NCI-H2107 treated with DMSO at 0.1 percent for 48 hours (cell line): ENCODE results near the gene GADD45B.
"Not testable (repeated sequence)": the region's sequence is repeated elsewhere in the genome, so short reads cannot be mapped to it uniquely, and the experiment has no call there.

Experiments
- DNase-seq: peaks from one replicate; lab custom pipeline; 2025; ENCODE audit not compliant: unreplicated experiment; lab: John Stamatoyannopoulos, UW

GADD45B gene

DNA sequence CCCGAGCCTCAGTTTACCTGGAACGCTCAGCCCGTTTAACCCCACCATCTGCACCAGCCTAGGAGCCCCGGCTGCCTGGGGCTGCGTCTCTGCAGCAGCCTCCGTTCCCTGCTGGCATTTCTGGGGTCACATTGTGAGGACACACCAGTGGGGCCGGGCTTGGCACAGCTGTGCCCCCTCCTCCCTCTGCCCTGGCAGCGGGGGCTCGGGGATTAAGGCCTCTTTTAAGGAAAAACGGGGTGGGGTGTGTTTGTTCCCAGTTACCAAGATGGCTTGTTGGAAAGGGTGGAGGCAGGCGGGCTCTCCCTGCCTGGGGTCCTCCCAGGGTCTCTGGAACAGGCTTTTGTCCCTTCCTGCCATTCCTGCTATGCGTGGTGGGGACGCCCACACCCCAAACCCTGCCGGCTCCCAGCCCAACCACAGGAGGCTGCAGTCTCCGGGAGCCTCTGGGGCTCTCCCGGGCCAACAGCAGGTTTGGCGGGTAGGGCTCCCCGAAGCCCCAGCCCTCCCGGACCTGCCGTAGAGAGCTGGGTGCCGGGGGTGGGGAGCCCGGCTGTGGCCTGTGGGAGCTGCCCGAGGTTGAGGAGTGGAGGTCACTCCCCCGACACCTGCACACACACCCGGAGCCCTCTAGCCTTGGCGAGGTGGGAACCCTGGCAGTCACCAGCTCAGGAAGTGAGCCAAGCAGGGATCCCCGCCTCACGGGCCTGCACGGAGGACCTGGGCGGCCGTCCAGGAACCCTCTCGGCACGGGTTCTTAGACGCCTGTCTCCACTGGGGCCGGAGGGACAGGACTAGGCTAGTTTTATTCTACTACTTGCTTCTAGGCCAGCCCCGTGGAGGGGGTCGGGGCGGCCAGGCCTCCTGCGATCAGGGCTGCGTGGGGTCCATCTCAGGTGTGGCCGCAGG lies 36.9 kb downstream of the GADD45B start:
- no peak for DNase-seq

GRCh38 chr19:2514981-2515518 lies 39.1 kb downstream of the GADD45B start:
- DNase-seq, result no peak

- no peak for DNase-seq
These were observed 40.8 kb downstream of the GADD45B start for GRCh38 chr19:2516727-2517126.

DNA sequence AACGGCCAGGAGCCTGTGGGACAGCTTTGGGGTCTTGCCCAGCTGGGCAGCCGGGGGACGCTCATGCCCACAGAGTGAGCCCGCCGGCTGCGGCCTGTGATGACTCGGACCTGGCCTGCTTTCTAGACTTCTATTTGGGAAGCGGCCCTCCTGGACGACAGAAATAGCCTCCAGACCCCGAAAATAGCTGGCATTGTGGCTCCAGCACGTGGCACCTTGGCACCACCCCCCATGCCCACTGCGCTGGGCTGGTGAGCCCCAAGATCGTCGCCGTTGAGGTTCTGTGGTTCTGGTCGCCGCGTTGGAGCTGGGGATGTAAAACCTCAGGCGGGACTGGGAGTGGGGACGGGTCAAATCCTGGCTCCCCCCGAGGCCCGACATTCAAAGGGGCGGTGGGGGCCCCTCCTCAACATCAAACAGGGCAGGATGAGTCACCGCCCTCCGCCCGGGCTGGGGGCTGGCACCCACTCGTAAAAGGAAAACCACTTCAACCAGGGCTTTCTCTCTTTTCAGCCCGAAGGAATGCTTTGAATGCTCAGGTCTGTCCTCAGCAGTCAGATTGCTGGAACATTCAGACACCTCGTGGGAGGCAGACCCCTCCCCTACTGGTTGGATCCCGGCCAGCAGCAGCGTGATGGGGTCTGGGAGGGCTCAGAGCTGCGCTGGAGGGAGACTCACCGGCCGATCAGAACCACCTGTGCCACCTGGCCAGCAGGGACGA lies 42.1 kb downstream of the GADD45B start:
- no peak for DNase-seq

GRCh38 chr19:2518856-2519255 lies 42.9 kb downstream of the GADD45B start:
- DNase-seq, result not testable (repeated sequence)

DNA sequence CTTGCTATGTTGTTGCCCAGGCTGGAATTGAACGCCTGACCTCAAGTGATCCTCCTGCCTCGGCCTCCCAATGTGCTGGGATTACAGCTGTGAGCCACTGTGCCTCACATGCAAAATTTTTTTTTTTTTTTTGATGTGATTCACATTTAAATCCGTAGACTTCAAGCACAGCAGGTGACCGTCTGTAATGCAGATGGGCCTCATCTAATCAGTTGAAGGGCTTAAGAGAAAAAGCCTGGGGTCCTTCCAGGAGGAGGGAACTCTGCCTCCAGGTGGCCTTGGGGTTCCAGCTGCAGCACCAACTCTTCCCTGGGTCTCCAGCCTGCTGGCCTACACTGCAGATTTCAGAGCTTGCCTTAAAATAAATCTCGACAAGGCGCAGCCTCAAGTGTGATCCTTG lies 43.6 kb downstream of the GADD45B start:
- no peak for DNase-seq

GRCh38 chr19:2523630-2524311 lies 47.8 kb downstream of the GADD45B start:
- no peak for DNase-seq

GRCh38 chr19:2524361-2524839 lies 48.5 kb downstream of the GADD45B start:
- DNase-seq, result no peak

DNA sequence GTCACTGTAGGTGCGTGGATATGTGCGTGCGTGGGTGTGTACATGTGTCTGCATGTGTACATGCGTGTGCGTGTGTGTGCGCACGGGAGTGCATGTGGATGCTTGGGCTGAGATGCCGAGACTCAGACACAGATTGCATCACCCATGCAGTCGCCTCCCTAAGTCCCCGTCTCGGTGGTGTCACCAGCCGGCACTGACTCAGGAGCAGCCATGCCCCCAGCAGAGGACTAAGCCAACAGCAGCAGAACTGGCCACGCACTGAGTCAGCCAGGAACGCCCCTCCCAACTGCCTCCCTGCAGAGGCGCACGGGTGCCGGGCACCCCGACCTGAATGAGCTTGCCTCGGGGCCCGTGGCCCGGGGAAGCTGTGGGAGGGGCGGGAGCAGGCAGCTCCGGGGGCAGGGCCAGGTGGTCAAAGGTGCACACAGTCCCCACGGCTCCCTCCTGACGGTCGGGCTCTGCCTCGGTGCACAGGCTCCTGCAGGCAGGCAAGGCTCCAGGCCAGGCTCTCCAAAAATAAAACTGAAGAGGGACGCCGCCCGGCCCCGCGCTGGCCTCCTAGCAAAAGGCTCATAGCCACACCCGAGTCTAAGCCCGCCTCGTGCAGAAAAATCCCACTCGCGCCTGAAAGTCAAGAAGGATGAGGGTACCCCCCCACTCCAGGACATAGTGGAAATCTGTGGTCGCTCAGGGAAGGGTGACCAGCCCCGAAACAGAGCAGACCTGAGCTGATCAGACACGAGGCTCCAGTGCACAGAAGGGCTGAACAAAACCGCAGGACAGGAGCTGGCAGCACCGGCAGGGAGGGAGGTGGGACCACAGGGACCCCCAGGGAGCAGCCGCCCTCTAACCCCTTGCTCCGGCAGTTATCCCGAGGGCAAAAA lies 49.2 kb downstream of the GADD45B start:
- no peak for DNase-seq

DNA sequence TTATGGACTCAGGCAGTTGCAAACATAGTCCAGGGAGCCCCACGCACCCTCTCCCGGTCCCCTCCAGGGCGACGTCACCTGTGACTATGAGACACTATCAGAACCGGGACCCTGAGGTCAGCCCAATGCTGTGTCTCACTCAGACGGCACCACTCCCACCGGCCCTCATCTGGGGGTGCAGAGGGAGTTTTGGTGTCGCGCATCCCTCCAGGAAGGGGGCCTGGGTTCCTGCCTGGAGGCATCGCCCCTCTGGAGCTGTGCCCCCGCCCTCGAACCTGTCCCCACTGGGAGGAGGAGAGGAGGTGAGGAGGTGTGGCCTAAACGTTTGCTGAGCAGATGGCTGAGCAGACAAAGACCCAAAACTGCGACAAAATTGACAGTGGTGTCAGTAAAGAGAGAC lies 51.2 kb downstream of the GADD45B start:
- DNase-seq, result no peak

- DNase-seq, result no peak
These were observed 51.8 kb downstream of the GADD45B start for GRCh38 chr19:2527686-2528085.
